GM18951 (cell line): ENCODE measurements around the gene WDFY2.

ENCODE experiments used
- POLR2A ChIP-seq: IDR thresholded peaks from 4 replicates; pipeline ENCODE4 v1.6.1; 2011; ENCODE audit warnings: mild to moderate bottlenecking; ENCODE audit not compliant: insufficient read length, insufficient read depth; ENCODE audit errors: extremely low read depth
- in situ Hi-C: fragments of 300-500 bp; cut with MboI; formaldehyde crosslinking; loops from one replicate; pipeline ENCODE4 v1.12.0; 2022; ENCODE audit warnings: low sequenced_read_pairs, mixed read lengths, inconsistent platforms; ENCODE audit not compliant: unreplicated experiment

The WDFY2 gene

GRCh38 chr13:51737609-51738008 lies 153.3 kb downstream of the WDFY2 start:
- no peak for TF ChIP-seq POLR2A
- in situ Hi-C loops = no loop called here

GRCh38 chr13:51738226-51738905 lies 154.1 kb downstream of the WDFY2 start:
- no peak for TF ChIP-seq POLR2A
- in situ Hi-C loops = no loop called here

- in situ Hi-C loops = no loop called here
- no peak for TF ChIP-seq POLR2A
These were observed 154.9 kb downstream of the WDFY2 start for GRCh38 chr13:51739027-51739764.

GRCh38 chr13:51740698-51741097 lies 156.4 kb downstream of the WDFY2 start:
- no peak for TF ChIP-seq POLR2A
- in situ Hi-C loops = no loop called here

- in situ Hi-C loops = no loop called here
- TF ChIP-seq POLR2A = no peak
These were observed 157.8 kb downstream of the WDFY2 start for GRCh38 chr13:51742031-51742430.

GRCh38 chr13:51742611-51743010 lies 158.3 kb downstream of the WDFY2 start:
- no peak for TF ChIP-seq POLR2A
- in situ Hi-C loops = no loop called here

- in situ Hi-C loops = no loop called here
- no peak for TF ChIP-seq POLR2A
These were observed 161.0 kb downstream of the WDFY2 start for GRCh38 chr13:51745243-51745642.

GRCh38 chr13:51746802-51747201 lies 162.5 kb downstream of the WDFY2 start:
- no peak for TF ChIP-seq POLR2A
- in situ Hi-C loops = no loop called here

GRCh38 chr13:51747438-51748434 lies 163.5 kb downstream of the WDFY2 start:
- TF ChIP-seq POLR2A = no peak
- in situ Hi-C loops = no loop called here

GRCh38 chr13:51756651-51757050 lies 172.4 kb downstream of the WDFY2 start:
- in situ Hi-C loops = no loop called here
- TF ChIP-seq POLR2A = no peak

- no peak for TF ChIP-seq POLR2A
- in situ Hi-C loops = no loop called here
These were observed 174.4 kb downstream of the WDFY2 start for GRCh38 chr13:51758691-51759090.

- no peak for TF ChIP-seq POLR2A
- in situ Hi-C loops = no loop called here
These were observed 175.0 kb downstream of the WDFY2 start for GRCh38 chr13:51759240-51759639.

- in situ Hi-C loops = no loop called here
- no peak for TF ChIP-seq POLR2A
These were observed 176.3 kb downstream of the WDFY2 start for GRCh38 chr13:51760592-51760991.

- in situ Hi-C loops = no loop called here
- no peak for TF ChIP-seq POLR2A
These were observed 177.5 kb downstream of the WDFY2 start for GRCh38 chr13:51761643-51762350.
